Loucy (cell line): Measurements from ENCODE around the gene GAN.

Source experiments
- CTCF ChIP-seq: fragments of 200-600 bp; sonication (generic); conservative IDR thresholded peaks from 2 replicates; pipeline ENCODE4 v1.5.1; 2014; ENCODE audit warnings: mild to moderate bottlenecking, antibody characterized with exemption, low read length
- EZH2phosphoT487 ChIP-seq: fragments of 200-600 bp; IDR thresholded peaks from 2 replicates; pipeline ENCODE4 v1.6.1; 2018; ENCODE audit warnings: antibody characterized with exemption, mild to moderate bottlenecking, moderate library complexity, borderline replicate concordance

GRCh38 chr16:81277541-81278080 lies 37.2 kb upstream of the GAN start:
- TF ChIP-seq CTCF (no peak), EZH2phosphoT487 (no peak)
